Measurements from ENCODE around the gene CBFA2T2.
"Not testable (repeated sequence)": the region's sequence is repeated elsewhere in the genome, so short reads cannot be mapped to it uniquely, and the experiment has no call there.

Gene CBFA2T2

DNA sequence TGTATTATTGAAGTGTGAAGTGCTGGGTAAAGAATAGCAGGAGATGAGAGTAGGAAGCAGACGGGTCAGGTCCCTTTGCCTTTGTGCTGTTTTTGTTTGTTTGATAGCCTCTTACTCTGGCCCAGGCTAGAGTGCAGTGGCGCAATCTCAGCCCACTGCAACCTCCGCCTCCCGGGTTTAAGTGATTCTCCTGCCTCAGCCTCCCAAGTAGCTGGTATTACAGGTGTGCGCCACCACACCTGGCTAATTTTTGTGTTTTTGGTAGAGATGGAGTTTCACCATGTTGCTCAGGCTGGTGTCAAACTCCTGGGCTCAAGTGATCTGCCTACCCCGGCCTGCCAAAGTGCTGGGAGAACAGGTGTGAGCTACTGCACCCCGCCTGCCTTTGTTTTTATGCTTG, 18.1 kb downstream of the CBFA2T2 start:
- not testable (repeated sequence) for DNase-seq

DNA sequence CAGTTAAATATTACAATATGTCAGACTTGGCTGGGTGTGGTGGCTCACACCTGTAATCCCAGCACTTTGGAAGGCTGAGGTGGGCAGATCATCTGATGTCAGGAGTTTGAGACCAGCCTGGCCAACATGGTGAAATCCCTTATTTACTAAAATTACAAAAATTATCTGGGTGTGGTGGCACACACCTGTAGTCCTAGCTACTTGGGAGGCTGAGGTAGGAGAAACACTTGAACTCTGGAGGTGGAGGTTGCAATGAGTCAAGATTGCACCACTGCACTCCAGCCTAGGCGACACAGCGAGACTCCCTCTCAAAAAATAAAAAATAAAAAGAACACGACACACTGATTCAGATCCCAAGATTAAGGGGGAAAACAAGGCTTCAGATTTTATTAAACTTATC, 19.2 kb downstream of the CBFA2T2 start:
- not testable (repeated sequence) for DNase-seq

DNA sequence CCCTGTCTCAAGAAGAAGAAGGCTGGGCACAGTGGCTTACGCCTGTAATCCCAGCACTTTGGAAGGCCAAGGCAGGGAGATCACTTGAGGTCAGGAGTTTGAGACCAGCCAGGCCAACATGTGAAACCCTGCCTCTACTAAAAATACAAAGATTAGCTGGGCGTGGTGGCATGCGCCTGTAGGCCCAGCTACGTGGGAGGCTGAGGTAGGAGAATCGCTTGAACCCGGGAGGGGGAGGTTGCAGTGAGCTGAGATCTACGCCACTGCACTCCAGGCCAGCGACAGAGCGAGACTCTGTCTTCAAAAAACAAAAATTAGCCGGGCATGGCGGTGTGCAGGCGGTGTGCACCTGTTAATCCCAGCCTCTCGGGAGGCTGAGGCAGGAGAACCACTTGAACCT, 22.0 kb downstream of the CBFA2T2 start:
- DNase-seq, result not testable (repeated sequence)

DNA sequence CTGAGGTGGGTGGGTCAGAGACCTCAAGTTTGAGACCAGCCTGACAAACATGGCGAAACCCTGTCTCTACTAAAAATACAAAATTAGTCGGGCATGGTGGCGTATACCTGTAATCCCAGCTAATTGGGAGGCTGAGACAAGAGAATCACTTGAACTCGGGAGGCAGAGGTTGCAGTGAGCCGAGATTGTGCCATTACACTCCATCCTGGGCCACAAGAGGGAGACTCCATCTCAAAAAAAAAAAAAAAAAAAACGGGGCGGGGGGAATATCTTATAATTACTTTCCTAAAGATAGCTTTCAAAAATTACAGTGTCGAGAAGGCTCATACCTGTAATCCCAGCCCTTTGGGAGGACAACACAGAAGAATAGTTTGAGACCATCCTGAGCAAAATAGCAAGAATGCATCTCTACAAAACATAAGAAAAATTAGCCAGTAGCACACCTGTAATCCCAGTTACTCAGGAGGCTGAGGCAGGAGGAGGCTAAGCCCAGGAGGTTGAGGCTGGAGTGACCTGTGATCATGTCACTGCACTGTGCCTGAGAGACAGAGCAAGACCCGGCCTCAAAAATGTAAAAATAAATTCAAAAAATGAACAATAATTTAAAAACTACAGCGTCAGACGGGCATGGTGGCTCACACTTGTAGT, 25.8 kb downstream of the CBFA2T2 start:
- no peak for DNase-seq

DNA sequence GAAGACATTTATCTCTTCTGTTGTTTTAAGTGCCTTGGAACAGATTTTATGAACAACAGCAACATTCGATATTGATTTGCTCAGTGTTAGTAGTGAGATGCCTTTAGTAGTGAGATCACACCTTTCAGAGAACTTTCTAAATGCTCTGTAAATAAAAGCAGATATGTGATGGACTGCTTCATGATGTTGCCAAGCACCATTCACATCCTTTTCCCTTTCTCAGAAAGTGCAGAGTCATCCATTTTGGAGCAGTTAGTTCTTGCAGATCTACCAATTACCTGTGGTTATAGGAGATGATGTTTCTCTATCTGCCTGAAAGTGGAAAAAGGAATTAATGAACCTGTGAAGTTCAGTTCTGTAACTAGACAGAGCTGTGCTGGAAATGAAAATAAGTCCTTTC, 27.0 kb downstream of the CBFA2T2 start:
- DNase-seq, result no peak

DNA sequence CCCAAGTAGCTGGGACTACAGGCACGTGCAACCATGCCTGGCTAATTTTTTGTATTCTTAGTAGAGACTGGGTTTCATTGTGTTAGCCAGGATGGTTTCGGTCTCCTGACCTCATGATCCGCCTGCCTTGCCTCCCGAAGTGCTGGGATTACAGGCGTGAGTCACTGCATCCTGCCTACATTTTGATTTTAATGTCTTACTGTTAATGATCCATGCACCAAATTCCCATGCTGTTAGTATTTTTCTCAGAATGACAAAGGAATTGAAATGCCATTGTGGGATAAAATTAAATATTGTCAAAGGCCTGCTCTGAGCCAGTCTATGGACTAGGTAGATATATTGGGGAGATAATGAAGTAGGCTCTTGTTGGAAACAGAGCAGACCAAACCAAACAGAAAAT, 28.2 kb downstream of the CBFA2T2 start:
- no peak for DNase-seq

DNA sequence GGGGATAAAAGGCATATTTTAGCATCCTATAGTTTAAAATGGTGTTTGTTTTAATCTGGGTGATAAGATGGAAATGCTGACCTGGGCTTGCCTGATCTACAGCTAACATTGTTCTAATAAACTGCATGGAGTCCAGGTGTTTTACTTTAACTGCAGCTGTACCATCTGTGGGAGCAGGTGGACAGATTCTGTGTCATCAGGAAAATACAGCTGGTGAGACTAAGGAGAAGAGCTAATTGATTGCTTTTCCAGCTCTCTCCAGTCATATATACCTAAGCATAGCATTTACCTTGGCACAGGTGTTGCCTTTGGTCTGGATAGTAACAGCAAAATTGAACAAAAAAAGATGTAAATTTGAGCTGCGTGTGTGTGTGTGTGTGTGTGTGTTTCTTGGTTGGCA, 31.6 kb downstream of the CBFA2T2 start:
- DNase-seq, result no peak

DNA sequence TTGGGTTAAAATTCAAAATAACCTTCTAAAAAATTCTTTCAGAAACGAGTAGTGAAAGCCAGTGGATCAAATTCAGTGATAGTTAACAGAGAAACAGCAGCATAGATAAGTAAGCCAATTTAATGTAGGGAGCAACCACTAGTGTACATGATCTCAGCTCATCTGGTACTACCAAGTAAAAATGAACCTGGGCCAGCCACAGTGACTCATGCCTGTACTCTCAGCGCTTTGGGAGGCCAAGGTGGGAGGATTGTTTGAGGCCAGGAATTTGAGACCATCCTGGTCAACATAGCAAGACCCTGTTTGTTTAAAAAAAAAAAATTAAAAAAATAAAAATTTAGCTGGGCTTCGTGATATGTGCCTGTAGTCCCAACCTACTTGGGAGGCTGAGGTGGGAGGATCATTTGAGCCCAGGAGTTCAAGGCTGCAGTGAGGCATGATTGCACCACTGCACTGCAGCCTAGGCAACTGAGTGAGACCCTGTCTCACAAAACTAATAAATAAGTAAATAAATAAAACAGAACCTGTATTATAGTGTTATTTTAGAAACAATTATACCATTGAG, 32.4 kb downstream of the CBFA2T2 start:
- DNase-seq, result no peak

DNA sequence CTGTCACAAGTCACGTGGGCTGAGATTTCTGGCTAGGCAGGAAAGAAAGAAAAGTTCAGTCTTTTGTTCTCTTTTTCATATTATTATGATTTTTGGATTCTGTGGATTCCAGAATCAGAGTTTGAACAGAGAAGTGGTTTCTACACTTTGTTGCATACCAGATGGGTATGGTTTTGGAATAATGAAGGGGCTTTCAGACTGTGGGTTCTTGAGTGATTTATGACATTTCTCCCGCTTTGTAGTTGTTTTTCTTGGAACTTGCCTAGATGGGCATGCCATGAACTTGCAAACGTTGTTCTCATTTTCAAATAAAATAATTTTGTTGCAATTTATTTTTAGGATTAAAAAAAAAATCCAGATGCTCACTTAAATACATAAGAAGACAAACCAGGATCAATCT, 34.4 kb downstream of the CBFA2T2 start:
- no peak for DNase-seq

DNA sequence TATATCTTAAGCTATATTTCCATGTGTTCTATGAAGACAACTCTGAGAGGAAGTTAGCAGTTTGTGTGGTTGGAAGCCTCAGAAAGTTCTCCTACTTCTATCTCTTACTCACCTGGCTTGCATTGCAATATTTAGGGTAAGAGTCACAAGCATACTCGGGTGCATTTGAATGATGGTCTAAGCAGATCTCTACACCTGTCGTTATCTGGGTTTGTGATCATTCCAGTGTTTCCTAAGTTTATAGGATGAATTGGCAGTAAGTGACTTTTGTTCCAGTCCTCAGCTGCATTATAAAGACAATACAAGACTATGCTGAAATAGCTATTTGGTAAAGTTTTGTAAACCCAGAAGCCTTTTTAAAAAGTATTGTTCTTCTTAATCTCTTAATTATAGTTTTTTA, 36.9 kb downstream of the CBFA2T2 start:
- DNase-seq, result no peak

DNA sequence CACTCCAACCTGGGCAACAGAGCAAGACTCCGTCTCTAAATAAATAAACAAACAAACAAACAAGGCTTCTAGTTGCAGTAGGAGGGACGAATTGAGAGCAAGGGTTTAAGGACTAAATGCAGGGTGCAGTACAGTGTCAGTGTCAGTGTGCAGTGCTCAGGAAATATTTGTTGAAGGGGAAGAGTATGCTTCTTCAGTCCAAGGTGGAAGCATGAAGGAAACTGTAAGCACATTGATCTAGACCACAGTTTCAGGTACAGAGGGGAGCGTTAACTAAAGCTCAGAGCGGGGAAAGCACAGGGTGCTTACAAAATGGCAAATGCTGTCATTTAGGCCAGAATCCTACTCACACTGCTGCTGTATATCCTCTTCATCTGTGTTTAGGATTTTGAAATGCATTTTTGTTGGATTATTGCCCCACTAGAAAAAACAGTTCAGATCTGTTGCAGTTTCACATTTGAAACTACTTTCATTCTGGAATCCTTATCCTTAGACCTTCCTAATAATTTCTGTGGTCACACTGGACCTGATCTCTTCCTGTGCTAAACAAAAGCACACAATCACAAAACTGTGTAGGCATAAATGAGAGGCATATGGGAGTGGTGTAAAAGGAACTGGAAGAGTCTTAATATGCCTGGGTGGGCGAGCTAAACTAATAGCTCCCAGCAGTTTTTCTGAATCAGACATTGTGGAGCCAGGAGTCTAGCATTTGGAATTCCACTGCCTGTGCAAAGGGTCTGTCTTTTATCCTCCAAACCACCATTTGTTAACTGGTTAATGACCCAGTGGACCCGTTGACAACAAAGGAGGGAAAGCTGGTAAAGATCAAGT, 41.4 kb downstream of the CBFA2T2 start:
- no peak for DNase-seq

DNA sequence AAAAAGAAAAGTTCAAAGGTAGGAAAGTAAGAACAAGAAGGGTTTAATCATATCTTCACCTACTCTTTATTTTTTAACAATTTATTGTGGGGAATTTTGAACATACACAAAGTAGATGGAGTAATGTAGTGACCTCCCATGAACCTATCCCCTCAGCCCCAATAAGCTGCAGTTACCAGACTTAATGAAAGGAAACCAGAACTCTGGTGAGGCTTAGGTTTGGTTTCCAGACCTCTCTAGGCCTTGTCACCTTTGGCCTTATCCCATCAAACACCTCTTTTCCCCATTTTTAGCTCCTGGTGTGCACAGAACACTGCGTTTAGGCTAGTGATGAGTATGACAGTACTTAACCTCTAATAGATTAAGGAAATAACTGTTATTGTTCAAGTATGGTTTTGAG, 42.0 kb downstream of the CBFA2T2 start:
- no peak for DNase-seq

DNA sequence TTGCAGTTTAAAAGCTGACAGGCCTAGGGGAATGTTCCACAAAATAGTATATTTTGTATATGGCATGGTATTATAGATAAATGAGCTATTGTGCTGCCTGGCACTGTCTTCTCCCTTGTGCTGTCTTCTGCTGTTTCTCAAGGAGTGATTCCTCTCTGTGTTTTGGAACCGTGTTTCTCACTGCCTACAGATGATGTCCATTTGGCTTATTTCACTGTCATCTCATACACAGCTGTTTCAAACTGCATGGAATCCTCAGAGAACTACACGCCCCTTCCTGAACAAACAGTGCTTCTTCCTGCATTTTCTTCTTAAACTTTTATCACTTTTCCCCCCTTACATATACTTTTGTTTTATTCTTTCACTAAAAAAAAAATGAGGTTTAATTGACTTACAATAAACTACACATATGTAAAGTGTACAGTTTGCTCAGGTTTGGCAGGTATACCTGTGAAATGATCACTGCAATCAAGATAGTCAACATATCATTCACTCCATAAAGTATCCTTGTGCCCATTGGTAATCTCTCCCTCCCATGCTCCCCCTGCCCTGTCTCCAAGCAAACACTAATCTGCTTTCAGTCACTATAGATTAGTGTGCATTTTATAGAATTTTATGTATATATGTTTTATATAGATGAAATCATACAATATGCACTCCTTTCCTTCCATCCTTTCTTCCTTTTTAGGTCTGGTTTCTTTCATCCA, 43.0 kb downstream of the CBFA2T2 start:
- DNase-seq, result no peak

DNA sequence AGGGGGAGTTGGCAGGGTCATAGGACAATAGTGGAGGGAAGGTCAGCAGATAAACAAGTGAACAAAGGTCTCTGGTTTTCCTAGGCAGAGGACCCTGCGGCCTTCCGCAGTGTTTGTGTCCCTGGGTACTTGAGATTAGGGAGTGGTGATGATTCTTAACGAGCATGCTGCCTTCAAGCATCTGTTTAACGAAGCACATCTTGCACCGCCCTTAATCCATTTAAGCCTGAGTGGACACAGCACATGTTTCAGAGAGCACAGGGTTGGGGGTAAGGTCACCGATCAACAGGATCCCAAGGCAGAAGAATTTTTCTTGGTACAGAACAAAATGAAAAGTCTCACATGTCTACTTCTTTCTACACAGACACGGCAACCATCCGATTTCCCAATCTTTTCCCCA, 45.8 kb downstream of the CBFA2T2 start:
- DNase-seq, result not testable (repeated sequence)

DNA sequence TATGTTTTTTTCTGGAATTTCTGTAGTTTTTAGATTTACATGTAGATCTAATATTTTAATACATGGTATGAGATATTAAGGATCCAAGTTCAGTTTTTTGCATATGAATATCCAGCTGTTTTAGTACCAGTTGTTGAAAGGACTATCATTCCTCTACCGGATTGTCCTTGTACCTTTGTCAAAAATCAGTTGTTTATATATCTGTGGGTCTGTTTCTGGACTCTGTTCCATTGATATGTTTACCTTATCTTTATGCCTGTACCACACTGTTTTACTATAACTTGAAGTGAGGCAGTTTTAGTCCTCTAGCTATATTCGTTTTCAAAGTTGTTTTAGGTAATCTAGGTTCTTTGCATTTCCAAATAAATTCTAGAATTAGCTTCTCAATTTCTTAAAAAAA, 47.7 kb downstream of the CBFA2T2 start:
- no peak for DNase-seq

DNA sequence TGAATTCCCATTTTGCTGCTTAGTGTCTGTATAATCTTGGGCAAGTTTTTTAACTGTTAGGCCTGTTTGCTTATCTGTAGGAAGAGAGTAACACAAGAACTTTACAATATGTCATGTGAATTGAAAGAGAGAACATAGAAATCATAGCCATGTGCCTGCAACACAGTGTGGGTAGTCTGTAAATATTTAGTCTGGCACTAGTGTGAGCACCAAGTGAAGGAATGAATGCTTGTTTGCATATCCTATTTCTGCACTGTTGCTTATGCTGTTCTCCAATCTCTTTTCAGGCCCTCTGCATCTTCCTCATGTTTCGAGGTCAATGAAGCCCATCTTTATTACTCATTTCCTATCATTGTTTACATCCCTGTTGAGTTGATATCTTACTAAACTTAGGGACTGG, 49.2 kb downstream of the CBFA2T2 start:
- DNase-seq, result no peak

DNA sequence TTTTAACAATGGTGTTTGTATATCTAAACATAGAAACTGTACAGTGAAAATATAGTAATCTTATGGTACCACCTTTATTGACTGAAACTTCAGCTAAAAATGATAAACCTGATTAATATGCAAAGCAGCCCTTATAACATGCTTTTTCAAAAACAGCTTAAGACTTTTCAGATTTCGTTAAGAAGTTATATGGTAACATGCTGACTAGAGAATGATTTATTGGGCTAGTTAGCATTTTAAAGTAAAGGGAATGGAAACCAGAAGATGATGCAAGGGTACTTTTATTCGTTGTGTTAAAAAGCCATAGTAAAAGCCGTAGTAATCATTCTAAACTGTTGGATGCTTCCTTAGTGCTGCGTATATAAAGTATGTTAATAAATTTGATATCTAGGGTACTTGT, 50.5 kb downstream of the CBFA2T2 start:
- no peak for DNase-seq

DNA sequence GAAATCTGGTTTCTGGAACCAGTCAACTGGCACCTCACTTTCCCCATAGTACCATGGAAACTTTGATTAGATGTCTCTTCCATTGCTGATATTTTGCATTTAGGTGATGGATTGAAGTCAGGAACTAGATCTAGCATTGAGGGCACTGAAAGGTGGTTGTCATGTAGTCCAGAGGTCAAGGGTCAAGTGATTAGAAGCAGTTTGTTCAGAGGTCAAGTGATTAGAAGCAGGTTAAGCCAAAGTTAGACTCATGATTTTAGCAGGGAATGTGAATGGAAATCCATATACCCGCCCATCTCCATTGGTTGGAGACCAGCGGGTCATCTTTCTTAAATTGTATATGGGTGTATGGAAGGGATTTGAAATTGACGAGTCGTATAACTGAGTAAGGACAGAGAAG, 51.2 kb downstream of the CBFA2T2 start:
- no peak for DNase-seq

DNA sequence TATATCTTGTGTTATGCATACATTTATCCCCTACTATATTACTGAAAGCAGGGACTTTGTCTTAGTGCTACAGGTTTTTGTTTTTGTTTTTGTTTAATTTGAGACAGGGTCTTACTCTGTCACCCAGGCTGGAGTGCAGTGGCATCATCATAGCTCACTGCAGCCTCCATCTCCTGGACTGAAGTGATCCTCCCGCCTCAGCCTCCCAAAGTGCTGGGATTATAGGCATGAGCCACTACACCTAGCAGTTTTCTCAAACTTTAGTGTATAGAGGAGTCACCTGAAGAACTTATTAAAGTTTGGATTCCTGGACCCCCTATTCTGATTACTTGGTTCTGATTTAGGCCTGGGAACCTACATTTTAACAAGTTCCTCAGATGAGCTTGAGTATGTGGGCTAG, 51.9 kb downstream of the CBFA2T2 start:
- DNase-seq, result no peak

DNA sequence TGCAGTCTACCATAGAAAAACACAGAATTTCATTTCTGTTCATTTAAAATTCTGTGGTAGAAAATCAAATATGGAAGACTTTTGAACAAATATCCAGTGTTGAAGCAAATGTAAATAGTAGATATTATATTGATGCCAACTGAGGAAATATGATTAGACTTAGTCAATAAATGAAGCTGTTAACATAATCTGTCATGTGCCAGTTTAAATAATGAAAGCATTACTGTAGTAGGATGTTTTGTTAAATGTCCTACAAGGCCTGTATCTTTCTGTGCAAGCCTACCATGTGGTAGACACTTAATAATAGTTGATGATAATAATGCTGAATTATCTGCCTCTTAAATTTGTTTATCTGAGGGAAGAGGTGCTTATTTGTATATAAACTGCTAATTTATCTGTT, 55.9 kb downstream of the CBFA2T2 start:
- no peak for DNase-seq

DNA sequence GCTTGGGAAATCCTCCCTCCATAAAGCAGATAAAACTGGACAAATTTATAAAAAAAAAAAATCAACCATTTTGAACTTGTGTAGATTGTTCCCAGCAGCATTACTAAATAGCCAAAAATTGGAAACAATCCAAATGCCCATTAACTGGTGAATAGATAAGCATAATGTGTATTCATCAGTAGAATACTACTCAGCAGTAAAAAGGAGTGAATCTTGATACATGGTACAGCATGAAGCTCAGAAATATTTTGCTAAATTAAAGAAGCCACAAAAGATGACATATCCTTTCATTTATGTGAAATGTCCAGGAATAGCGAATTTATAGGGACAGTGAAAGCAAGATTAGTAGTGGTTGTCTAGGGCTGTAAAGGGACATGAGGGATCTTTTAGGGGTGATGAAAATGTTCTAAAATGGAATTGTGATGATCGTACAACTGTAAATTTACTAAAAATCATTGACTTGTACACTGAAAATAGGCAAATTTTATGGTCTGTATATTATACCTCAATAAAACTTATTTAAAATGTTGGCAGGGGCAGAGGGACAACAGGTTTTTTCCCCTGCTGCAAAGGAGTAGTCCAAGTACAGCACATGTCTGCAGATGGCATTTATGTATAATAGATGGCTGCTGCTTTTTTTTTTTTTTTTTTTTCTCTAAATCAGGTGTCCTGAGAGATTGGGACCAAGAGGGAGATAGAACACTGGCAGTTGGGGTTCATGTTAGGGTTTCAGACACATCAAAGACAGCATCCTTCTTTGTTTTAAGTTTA, 59.5 kb downstream of the CBFA2T2 start:
- no peak for DNase-seq

DNA sequence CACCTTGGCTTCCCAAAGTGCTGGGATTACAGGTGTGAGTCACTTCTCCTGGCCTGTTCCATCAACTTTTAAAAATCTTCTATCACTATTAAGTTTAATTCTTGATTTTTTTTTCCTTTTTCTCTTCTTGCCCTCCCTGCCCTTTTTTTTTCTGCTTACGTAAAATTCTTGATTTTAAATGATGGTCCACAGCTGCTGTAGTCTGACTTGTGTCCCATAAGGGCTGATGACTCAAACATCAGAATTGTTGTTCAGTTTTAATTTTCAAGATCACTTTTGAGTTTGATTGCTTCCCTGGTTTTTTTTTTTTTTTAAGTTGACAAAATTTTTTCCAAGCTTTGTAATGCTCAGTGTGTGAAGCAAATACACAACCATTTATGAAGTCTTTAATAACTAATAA, 61.9 kb downstream of the CBFA2T2 start:
- no peak for DNase-seq

DNA sequence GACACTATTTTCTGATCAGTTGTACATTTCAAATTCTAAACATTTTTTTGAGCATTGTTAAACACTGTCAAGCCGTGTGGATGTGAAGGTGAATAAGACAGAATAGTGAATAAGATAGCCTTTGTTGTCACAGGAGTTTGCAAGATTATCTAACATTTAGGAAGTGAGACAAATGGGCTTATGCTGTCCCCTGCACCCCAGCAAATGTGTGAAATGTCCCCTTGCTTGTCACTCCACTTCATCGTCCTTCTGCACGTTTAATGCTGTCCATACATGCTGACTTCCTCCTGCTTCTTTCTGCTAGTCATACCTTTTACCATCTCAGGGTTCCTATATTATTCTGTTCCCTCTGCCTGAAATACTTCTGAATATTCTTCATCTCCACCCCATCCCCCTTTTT, 62.6 kb downstream of the CBFA2T2 start:
- DNase-seq, result no peak
